ENCODE measurements around the gene WASF1. TPM values are rescaled to one million over a fixed set of nuclear protein-coding genes. Genes with fewer than 3 reads are reported as not detected.
"Not testable (repeated sequence)": the region's sequence is repeated elsewhere in the genome, so short reads cannot be mapped to it uniquely, and the experiment has no call there.

Gene WASF1
- total RNA-seq, 1 donor from 2014 or later: 12.9 TPM

GRCh38 chr6:110173506-110174132, 5.9 kb downstream of the WASF1 start:
- no peak for DNase-seq (ENCODE audit: low spot score)

- no peak for DNase-seq (ENCODE audit: low spot score)
Measured at GRCh38 chr6:110170081-110170480, 9.4 kb downstream of the WASF1 start.

- no peak for DNase-seq (ENCODE audit: low spot score)
Measured at GRCh38 chr6:110158479-110158878, 21.0 kb downstream of the WASF1 start.

GRCh38 chr6:110147870-110148269, 31.6 kb downstream of the WASF1 start:
- no peak for DNase-seq (ENCODE audit: low spot score)

GRCh38 chr6:110140650-110141049, 38.8 kb downstream of the WASF1 start:
- DNase-seq (ENCODE audit: low spot score): no peak

- no peak for DNase-seq (ENCODE audit: low spot score)
Measured at GRCh38 chr6:110139052-110139451, 40.4 kb downstream of the WASF1 start.

- DNase-seq (ENCODE audit: low spot score): no peak
Measured at GRCh38 chr6:110137924-110138887, 41.3 kb downstream of the WASF1 start.

- DNase-seq (ENCODE audit: low spot score): no peak
Measured at GRCh38 chr6:110130362-110130761, 49.1 kb downstream of the WASF1 start.

- DNase-seq (ENCODE audit: low spot score): no peak
Measured at GRCh38 chr6:110128418-110128817, 51.1 kb downstream of the WASF1 start.

- DNase-seq (ENCODE audit: low spot score): no peak
Measured at GRCh38 chr6:110125361-110125760, 54.1 kb downstream of the WASF1 start.

GRCh38 chr6:110121655-110122054, 57.8 kb downstream of the WASF1 start:
- DNase-seq (ENCODE audit: low spot score): not testable (repeated sequence)

GRCh38 chr6:110116258-110116657, 63.2 kb downstream of the WASF1 start:
- DNase-seq (ENCODE audit: low spot score): no peak

GRCh38 chr6:110114004-110114403, 65.5 kb downstream of the WASF1 start:
- DNase-seq (ENCODE audit: low spot score): no peak

GRCh38 chr6:110105296-110105695, 74.2 kb downstream of the WASF1 start:
- DNase-seq (ENCODE audit: low spot score): no peak

- DNase-seq (ENCODE audit: low spot score): no peak
Measured at GRCh38 chr6:110103260-110103659, 76.2 kb downstream of the WASF1 start.

GRCh38 chr6:110102411-110102810, 77.1 kb downstream of the WASF1 start:
- no peak for DNase-seq (ENCODE audit: low spot score)

GRCh38 chr6:110101885-110102284, 77.6 kb downstream of the WASF1 start:
- DNase-seq (ENCODE audit: low spot score): no peak

- no peak for DNase-seq (ENCODE audit: low spot score)
Measured at GRCh38 chr6:110098511-110099116, 80.9 kb downstream of the WASF1 start.

- no peak for DNase-seq (ENCODE audit: low spot score)
Measured at GRCh38 chr6:110097443-110097842, 82.0 kb downstream of the WASF1 start.

- DNase-seq (ENCODE audit: low spot score): no peak
Measured at GRCh38 chr6:110095935-110096334, 83.5 kb downstream of the WASF1 start.

- DNase-seq (ENCODE audit: low spot score): no peak
Measured at GRCh38 chr6:110095101-110095500, 84.4 kb downstream of the WASF1 start.

GRCh38 chr6:110093981-110094380, 85.5 kb downstream of the WASF1 start:
- DNase-seq (ENCODE audit: low spot score): no peak

- no peak for DNase-seq (ENCODE audit: low spot score)
Measured at GRCh38 chr6:110090876-110091275, 88.6 kb downstream of the WASF1 start.

Measured in mucosa of gallbladder (tissue), 1 donor.